ENCODE results near the gene FRZB.
"Not testable (repeated sequence)": the region's sequence is repeated elsewhere in the genome, so short reads cannot be mapped to it uniquely, and the experiment has no call there.

The FRZB gene

GRCh38 chr2:182890305-182890704 is 23.9 kb upstream of the FRZB start:
- no peak for DNase-seq (ENCODE audit: low read depth)

GRCh38 chr2:182887753-182888415 is 21.4 kb upstream of the FRZB start:
- no peak for DNase-seq (ENCODE audit: low read depth)

- no peak for DNase-seq (ENCODE audit: low read depth)
These were observed 20.7 kb upstream of the FRZB start for GRCh38 chr2:182887093-182887492.

- no peak for DNase-seq (ENCODE audit: low read depth)
These were observed 19.3 kb upstream of the FRZB start for GRCh38 chr2:182885771-182886170.

GRCh38 chr2:182883451-182883850 is 17.0 kb upstream of the FRZB start:
- no peak for DNase-seq (ENCODE audit: low read depth)

GRCh38 chr2:182880100-182880499 is 13.7 kb upstream of the FRZB start:
- DNase-seq (ENCODE audit: low read depth): not testable (repeated sequence)

GRCh38 chr2:182876653-182877052 is 10.2 kb upstream of the FRZB start:
- DNase-seq (ENCODE audit: low read depth): not testable (repeated sequence)

- DNase-seq (ENCODE audit: low read depth): no peak
These were observed 3.8 kb upstream of the FRZB start for GRCh38 chr2:182870227-182870626.

GRCh38 chr2:182868054-182868796 is 1.8 kb upstream of the FRZB start:
- DNase-seq (ENCODE audit: low read depth): no peak

GRCh38 chr2:182867426-182868053 is 1.1 kb upstream of the FRZB start:
- DNase-seq (ENCODE audit: low read depth): no peak

- no peak for DNase-seq (ENCODE audit: low read depth)
These were observed 359 bp downstream of the FRZB start for GRCh38 chr2:182866095-182866460.

- DNase-seq (ENCODE audit: low read depth): no peak
These were observed 1.4 kb downstream of the FRZB start for GRCh38 chr2:182864949-182865570.

GRCh38 chr2:182863642-182864041 is 2.8 kb downstream of the FRZB start:
- no peak for DNase-seq (ENCODE audit: low read depth)

- DNase-seq (ENCODE audit: low read depth): no peak
These were observed 4.3 kb downstream of the FRZB start for GRCh38 chr2:182862091-182862490.

- no peak for DNase-seq (ENCODE audit: low read depth)
These were observed 5.6 kb downstream of the FRZB start for GRCh38 chr2:182860858-182861257.

GRCh38 chr2:182858671-182859070 is 7.8 kb downstream of the FRZB start:
- no peak for DNase-seq (ENCODE audit: low read depth)

GRCh38 chr2:182855376-182855775 is 11.1 kb downstream of the FRZB start:
- DNase-seq (ENCODE audit: low read depth): no peak

GRCh38 chr2:182854375-182855105 is 11.9 kb downstream of the FRZB start:
- DNase-seq (ENCODE audit: low read depth): no peak

GRCh38 chr2:182852801-182853200 is 13.6 kb downstream of the FRZB start:
- no peak for DNase-seq (ENCODE audit: low read depth)

GRCh38 chr2:182852090-182852489 is 14.3 kb downstream of the FRZB start:
- DNase-seq (ENCODE audit: low read depth): no peak

- DNase-seq (ENCODE audit: low read depth): no peak
These were observed 20.5 kb downstream of the FRZB start for GRCh38 chr2:182845794-182846417.

- no peak for DNase-seq (ENCODE audit: low read depth)
These were observed 30.0 kb downstream of the FRZB start for GRCh38 chr2:182836451-182836850.
